Neural cell (in vitro differentiated cells): ENCODE data around the gene USP28.

Source experiments
- CTCF ChIP-seq: fragments of 450-650 bp; IDR thresholded peaks from 2 replicates; pipeline ENCODE4 v1.5.1; 2014; ENCODE audit warnings: antibody characterized with exemption, mild to moderate bottlenecking, moderate library complexity; ENCODE audit not compliant: poor library complexity, severe bottlenecking
- EP300 ChIP-seq: fragments of 450-650 bp; conservative IDR thresholded peaks from 2 replicates; pipeline ENCODE4 v1.6.1; 2014; ENCODE audit warnings: antibody characterized with exemption, mild to moderate bottlenecking, moderate library complexity; ENCODE audit not compliant: poor library complexity, severe bottlenecking
- EZH2 ChIP-seq: fragments of 200-600, 300-800 bp; shearing (Covaris generic), sonication (generic); IDR thresholded peaks from 2 replicates; pipeline ENCODE4 v1.6.1; 2014; ENCODE audit warnings: antibody characterized with exemption, low read length, borderline replicate concordance, mild to moderate bottlenecking; ENCODE audit not compliant: insufficient read depth, poor library complexity, severe bottlenecking
- MXI1 ChIP-seq: fragments of 450-650 bp; conservative IDR thresholded peaks from 2 replicates; pipeline ENCODE4 v1.6.1; 2014; ENCODE audit warnings: antibody characterized with exemption, mild to moderate bottlenecking; ENCODE audit not compliant: poor library complexity, severe bottlenecking
- POLR2AphosphoS5 ChIP-seq: IDR thresholded peaks from 2 replicates; pipeline ENCODE4 v1.6.1; 2012
- RAD21 ChIP-seq: fragments of 450-650 bp; conservative IDR thresholded peaks from 2 replicates; pipeline ENCODE4 v1.6.1; 2014; ENCODE audit warnings: antibody characterized with exemption, mild to moderate bottlenecking, moderate library complexity
- SMC3 ChIP-seq: fragments of 450-650 bp; conservative IDR thresholded peaks from 2 replicates; pipeline ENCODE4 v1.6.1; 2014; ENCODE audit warnings: antibody characterized with exemption, mild to moderate bottlenecking, moderate library complexity; ENCODE audit not compliant: poor library complexity
- TAF1 ChIP-seq: IDR thresholded peaks from 2 replicates; pipeline ENCODE4 v1.6.1; 2012; ENCODE audit warnings: low read depth
- TF ChIP-seq, protein P1 (sequence below): IDR thresholded peaks from 2 replicates; pipeline ENCODE4 v1.6.1; 2012; ENCODE audit warnings: borderline replicate concordance

DNA sequence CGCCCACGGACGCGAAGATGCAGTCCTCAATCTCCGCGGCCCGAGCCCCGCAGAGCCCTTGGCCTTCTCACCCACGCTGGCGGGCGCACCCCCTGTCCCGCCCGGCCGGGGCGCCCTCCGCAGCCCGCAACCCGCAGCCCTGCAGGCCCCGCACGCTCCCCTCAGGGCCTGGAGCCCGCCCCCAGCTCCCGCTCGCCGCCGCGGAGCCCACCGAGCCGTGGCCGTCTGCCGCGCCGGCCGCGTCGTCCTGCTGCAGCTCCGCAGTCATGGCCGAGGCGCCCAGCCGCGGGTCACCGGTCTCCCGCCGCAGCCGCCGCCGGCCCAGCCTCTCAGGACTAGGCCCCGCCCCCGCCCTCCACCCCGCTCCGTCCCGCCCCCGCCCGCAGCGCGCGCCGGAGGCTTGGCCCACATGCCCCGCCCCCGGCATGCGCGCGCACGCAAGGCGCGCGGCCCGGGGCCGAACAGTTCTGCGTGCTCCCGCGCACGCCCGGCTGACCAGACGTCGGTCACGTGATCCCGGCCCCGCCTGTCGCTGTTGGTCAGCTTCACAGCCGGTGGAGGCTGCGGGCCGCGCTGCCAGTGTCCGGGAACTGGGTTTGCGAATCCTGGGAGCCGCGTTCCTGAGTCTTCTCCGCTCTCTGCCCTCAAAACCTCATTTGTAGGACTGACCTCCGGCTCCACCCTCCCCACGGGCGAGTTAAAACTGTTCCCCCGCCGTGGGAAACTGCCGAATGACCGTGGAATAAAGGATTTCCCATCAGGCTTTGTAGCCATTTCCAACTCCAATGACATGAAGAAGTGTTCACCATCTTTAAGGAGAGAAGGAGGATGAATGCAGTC, at the start of gene USP28:
- TF ChIP-seq, protein P1, sequence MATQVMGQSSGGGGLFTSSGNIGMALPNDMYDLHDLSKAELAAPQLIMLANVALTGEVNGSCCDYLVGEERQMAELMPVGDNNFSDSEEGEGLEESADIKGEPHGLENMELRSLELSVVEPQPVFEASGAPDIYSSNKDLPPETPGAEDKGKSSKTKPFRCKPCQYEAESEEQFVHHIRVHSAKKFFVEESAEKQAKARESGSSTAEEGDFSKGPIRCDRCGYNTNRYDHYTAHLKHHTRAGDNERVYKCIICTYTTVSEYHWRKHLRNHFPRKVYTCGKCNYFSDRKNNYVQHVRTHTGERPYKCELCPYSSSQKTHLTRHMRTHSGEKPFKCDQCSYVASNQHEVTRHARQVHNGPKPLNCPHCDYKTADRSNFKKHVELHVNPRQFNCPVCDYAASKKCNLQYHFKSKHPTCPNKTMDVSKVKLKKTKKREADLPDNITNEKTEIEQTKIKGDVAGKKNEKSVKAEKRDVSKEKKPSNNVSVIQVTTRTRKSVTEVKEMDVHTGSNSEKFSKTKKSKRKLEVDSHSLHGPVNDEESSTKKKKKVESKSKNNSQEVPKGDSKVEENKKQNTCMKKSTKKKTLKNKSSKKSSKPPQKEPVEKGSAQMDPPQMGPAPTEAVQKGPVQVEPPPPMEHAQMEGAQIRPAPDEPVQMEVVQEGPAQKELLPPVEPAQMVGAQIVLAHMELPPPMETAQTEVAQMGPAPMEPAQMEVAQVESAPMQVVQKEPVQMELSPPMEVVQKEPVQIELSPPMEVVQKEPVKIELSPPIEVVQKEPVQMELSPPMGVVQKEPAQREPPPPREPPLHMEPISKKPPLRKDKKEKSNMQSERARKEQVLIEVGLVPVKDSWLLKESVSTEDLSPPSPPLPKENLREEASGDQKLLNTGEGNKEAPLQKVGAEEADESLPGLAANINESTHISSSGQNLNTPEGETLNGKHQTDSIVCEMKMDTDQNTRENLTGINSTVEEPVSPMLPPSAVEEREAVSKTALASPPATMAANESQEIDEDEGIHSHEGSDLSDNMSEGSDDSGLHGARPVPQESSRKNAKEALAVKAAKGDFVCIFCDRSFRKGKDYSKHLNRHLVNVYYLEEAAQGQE: peak; percentile 68
- TF ChIP-seq CTCF (peak; percentile 49), EP300 (peak; percentile 26), TAF1 (peak; percentile 71), MXI1 (peak; percentile 46), EZH2 (no peak), RAD21 (peak; percentile 8), SMC3 (no peak), POLR2AphosphoS5 (peak; percentile 83)
